GM18517 (cell line): Measurements from ENCODE around the gene EEF1A1.
"Not testable (repeated sequence)": the region's sequence is repeated elsewhere in the genome, so short reads cannot be mapped to it uniquely, and the experiment has no call there.

Source experiments
- ATAC-seq: cut with Tn5 transposase; IDR thresholded peaks from one replicate; pipeline ENCODE4 v1.9.1; 2021; ENCODE audit warnings: mild to moderate bottlenecking, moderate library complexity; ENCODE audit not compliant: unreplicated experiment

The EEF1A1 gene

DNA sequence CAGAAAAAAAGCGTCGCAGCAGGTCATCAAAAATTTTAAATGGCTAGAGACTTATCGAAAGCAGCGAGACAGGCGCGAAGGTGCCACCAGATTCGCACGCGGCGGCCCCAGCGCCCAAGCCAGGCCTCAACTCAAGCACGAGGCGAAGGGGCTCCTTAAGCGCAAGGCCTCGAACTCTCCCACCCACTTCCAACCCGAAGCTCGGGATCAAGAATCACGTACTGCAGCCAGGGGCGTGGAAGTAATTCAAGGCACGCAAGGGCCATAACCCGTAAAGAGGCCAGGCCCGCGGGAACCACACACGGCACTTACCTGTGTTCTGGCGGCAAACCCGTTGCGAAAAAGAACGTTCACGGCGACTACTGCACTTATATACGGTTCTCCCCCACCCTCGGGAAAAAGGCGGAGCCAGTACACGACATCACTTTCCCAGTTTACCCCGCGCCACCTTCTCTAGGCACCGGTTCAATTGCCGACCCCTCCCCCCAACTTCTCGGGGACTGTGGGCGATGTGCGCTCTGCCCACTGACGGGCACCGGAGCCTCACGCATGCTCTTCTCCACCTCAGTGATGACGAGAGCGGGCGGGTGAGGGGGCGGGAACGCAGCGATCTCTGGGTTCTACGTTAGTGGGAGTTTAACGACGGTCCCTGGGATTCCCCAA is at the start of gene EEF1A1:
EEF1A1 (minus strand) TSS at position 345 of the 663 bp plus-strand sequence. CDS start 1,006 bp downstream, outside the sequence.
- peak; percentile 55 for ATAC-seq

DNA sequence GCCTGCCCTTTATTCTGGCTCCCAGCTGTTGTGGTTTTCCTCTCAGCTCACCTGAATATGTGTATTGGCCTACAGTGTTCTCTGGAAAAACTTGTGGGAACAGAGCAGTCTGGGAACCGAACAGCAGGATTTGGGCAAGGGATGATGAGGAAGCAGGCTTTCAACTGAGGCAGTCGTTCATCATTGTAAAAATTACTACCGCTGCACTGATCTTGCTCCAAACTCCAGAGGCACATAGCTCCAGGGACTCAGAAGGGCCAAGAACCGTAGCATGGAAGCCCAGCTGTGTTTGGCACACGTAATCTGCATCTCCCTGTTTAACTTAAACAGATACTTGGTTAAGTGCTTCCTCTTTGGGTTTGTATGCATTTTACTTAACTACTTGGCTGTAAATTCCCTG is 48.3 kb upstream of the EEF1A1 start:
- no peak for ATAC-seq

GRCh38 chr6:73566954-73567591 is 46.2 kb upstream of the EEF1A1 start:
- no peak for ATAC-seq

DNA sequence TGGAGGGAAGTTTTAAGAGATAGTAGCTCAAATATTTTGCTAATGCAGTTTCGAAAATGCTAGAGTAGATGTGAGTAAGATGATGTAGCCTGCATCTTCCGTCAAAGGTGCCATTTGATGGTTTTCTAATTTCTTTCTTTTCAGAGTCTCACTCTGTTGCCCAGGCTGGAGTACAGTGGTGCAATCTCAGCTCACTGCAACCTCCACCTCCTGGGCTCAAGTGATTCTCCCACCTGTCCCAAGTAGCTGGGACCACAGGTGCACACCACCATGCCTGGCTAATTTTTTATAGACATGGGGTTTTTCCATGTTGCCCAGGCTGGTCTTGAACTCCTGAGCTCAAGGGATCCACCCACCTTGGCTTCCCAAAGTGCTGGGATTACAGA is 45.6 kb upstream of the EEF1A1 start:
- not testable (repeated sequence) for ATAC-seq

DNA sequence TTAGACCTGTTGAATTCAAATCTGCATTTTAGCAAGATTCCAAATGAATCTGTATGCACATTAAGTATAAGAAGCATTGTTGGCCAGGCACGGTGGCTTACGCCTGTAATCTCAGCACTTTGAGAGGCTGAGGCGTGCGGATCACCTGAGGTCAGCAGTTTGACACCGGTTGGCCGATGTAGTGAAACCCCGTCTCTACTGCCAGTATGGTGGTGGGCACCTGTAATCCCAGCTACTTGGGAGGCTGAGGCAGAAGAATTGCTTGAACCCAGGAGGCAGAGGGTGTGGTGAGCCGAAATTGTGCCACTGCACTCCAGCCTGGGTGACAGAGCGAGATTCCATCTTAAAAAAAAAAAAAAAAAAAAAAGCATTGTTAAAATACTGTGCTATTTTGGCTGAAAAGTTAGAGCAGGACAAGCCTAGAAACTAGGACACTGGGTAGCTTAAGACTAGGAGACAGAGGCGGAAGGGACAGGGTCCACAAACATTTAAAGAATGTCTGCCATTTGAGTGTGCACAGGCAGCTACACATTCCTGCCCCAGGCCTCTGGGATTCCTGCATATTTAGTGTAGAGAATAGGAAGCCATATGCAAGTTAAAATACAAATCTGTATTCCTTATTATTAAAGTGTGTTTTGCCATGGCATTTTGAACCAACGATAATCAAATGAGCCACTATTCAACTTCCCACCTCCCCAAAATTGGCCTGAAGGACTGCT is 45.1 kb upstream of the EEF1A1 start:
- ATAC-seq: no peak

DNA sequence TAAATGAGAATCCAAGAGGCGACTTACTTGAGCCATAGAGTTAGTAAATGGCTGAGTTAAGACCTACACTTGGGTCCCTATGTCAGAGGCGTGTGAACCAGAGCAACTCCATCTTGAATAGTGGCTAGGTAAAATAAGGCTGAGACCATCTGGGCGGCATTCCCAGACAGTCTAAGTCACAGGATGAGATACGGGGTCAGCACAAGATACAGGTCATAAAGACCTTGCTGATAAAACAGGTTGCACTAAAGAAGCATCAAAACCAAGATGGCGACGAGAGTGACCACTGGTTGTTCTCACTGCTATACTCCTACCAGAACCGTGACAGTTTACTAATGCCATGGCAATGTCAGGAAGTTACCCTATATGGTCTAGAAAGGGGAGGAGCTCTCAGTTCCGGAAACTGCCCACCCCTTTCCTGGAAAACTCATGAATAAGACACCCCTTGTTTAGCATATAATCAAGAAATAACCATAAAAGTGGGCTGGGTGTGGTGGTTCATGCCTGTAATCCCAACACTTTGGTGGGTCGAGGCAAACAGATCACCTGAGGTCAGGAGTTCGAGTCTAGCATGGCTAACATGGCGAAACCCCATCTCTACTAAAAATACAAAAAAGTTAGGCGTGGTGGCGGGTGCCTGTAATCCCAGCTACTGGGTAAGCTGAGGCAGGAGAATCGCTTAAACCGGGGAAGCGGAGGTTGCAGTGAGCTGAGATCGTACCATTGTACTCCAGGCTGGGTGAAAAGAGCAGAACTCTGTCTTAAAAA is 43.9 kb upstream of the EEF1A1 start:
- ATAC-seq: no peak

DNA sequence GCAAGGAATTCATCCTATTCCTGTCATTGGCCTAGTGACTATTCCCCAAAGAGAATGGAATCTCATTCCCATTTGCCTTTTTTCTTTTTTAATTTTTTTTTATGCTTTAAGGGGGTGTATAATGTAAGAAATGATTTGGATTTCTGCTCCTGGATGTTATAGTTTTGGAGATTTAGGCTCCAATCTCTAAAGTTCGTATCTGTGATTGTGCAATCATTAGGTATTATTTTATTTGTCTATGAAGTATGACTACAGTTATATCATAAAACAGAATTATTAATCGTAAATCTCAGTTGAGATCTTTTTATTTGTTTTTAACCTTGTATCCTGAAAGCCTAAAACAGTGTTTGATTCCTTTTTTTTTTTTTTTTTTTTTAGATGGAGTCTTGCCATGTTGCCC is 41.7 kb upstream of the EEF1A1 start:
- no peak for ATAC-seq

GRCh38 chr6:73560853-73561407 is 40.1 kb upstream of the EEF1A1 start:
- peak; percentile 65 for ATAC-seq

DNA sequence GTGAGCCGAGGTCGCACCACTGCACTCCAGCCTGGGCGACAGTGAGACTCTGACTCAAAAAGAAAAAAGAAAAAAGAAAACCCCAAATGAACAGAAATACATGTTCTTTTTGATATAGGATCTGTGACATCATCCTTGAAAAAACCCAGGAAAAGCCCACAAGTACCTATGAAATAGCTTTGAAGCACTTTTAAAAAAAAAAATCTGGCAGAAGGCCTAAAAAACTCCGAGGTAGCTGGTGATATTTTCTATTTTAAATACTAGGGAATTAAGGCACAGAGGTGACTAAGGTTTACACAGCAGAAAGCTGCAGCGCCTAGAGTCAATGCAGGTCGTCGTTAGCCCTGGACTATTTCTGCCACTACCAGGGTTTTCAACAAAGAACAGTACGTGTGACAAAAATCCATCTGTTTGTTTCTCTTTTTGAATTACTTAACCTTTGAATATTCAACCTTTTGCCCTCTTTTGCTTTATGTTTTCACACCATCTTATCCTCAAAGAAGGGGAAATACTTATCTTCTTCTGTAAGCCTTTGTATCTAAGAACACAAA is 39.4 kb upstream of the EEF1A1 start:
- ATAC-seq: peak; percentile 30

DNA sequence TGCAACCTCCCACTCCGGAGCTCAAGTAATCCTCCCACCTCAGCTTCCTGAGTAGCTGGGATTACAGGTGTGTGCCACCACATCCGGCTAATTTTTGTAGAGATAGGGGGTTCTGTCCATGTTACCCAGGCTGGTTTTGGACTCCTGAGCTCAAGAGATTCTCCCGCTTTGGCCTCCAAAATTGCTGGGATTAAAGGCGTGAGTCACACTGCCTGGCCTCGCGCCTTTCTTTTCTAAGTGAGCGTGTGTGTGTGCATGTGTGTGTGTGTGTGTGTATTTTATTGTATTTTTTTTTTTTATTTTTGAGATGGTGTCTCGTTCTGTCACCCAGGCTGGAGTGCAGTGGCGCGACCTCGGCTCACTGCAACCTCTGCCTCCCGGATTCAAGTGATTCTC is 38.6 kb upstream of the EEF1A1 start:
- not testable (repeated sequence) for ATAC-seq

- peak; percentile 55 for ATAC-seq
These were observed 38.0 kb upstream of the EEF1A1 start for GRCh38 chr6:73558624-73559398.

- no peak for ATAC-seq
These were observed 36.0 kb upstream of the EEF1A1 start for GRCh38 chr6:73556836-73557235.

DNA sequence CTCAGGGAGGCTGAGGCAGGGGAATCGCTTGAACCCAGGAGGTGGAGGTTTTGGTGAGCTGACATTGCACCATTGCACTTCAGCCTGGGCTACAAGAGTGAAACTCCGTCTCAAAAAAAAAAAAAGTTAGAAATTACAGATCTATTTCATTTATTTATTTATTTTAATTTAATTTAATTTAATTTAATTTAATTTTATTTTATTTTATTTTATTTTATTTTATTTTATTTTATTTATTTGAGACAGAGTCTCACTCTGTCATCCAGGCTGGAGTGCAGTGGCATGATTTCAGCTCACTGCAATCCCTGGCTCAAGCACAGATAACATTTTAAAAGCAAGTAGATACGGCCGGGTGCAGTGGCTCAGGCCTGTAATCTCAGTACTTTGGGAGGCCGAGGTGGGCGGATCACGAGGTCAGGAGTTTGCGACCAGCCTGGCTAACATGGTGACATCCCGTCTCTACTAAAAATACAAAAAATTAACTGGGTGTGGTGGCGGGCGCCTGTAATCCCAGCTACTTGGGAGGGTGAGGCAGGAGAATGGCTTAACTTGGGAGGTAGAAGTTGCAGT is 34.6 kb upstream of the EEF1A1 start:
- ATAC-seq: not testable (repeated sequence)

DNA sequence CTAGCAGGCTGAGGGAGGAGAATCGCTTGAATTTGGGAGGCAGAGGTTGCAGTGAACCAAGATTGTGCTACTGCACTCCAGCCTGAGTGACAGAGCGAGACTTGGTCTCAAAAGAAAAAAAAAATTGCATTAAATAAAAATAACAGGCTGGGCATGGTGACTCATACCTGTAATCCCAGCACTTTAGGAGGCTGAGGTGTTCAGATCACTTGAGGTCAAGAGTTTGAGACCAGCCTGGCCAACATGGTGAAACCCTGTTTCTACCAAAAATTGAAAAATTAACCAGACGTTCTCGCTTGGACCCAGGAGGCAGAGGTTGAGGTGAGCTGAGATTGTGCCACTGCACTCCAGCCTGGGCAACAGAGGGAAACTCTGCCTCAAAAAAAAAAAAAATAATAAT is 30.3 kb upstream of the EEF1A1 start:
- not testable (repeated sequence) for ATAC-seq

- ATAC-seq: no peak
These were observed 27.9 kb upstream of the EEF1A1 start for GRCh38 chr6:73548458-73549446.

DNA sequence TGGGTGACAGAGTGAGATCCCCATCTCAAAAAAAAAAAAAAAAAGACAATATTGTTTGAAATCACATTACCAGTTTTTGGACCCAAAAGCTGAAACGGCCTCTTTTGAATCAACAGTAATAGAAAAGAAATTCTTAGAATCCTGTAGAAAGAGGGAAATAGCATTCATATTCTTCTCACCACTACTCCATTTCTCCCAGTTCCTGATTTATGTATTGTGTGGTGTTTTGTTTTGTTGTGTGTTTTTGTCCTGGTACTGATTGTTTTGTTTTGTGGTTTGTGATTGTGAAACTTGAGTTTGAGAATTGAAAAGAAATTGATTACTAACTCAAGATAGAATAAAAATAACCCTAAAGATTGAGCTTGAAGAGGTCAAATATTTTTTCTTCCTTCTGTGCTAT is 26.2 kb upstream of the EEF1A1 start:
- ATAC-seq: no peak

- no peak for ATAC-seq
These were observed 22.1 kb upstream of the EEF1A1 start for GRCh38 chr6:73542891-73543290.

GRCh38 chr6:73542481-73542880 is 21.6 kb upstream of the EEF1A1 start:
- ATAC-seq: not testable (repeated sequence)
